OCI-LY1 (cell line): ENCODE data around the gene SLC24A3.

Source experiments
- EZH2 ChIP-seq: fragments of 200-600 bp; sonication (generic), shearing (Covaris generic); IDR thresholded peaks from 2 replicates; pipeline ENCODE4 v1.8.0; 2017; ENCODE audit warnings: borderline replicate concordance, mixed run types, mild to moderate bottlenecking, antibody characterized with exemption, low read length, moderate library complexity, mixed read lengths
- TF ChIP-seq, protein P1 (sequence below): fragments of 200-600 bp; sonication (generic), shearing (Covaris generic); IDR thresholded peaks from 2 replicates; pipeline ENCODE4 v1.5.1; 2017; ENCODE audit warnings: mild to moderate bottlenecking, antibody characterized with exemption, low read length, moderate library complexity, mixed read lengths

GRCh38 chr20:19743640-19743995, 531.2 kb downstream of the SLC24A3 start:
- TF ChIP-seq, protein P1, sequence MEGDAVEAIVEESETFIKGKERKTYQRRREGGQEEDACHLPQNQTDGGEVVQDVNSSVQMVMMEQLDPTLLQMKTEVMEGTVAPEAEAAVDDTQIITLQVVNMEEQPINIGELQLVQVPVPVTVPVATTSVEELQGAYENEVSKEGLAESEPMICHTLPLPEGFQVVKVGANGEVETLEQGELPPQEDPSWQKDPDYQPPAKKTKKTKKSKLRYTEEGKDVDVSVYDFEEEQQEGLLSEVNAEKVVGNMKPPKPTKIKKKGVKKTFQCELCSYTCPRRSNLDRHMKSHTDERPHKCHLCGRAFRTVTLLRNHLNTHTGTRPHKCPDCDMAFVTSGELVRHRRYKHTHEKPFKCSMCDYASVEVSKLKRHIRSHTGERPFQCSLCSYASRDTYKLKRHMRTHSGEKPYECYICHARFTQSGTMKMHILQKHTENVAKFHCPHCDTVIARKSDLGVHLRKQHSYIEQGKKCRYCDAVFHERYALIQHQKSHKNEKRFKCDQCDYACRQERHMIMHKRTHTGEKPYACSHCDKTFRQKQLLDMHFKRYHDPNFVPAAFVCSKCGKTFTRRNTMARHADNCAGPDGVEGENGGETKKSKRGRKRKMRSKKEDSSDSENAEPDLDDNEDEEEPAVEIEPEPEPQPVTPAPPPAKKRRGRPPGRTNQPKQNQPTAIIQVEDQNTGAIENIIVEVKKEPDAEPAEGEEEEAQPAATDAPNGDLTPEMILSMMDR: no peak
- TF ChIP-seq EZH2: no peak
